Nucleus accumbens (tissue), 56 donors: Measurements from ENCODE around the gene FRMPD2.
"Not testable (repeated sequence)": the region's sequence is repeated elsewhere in the genome, so short reads cannot be mapped to it uniquely, and the experiment has no call there.

Experiments used
- DNase-seq, 56 donors: peaks; one replicate each; lab custom pipeline; 2025; lab: John Stamatoyannopoulos, UW

The FRMPD2 gene

DNA sequence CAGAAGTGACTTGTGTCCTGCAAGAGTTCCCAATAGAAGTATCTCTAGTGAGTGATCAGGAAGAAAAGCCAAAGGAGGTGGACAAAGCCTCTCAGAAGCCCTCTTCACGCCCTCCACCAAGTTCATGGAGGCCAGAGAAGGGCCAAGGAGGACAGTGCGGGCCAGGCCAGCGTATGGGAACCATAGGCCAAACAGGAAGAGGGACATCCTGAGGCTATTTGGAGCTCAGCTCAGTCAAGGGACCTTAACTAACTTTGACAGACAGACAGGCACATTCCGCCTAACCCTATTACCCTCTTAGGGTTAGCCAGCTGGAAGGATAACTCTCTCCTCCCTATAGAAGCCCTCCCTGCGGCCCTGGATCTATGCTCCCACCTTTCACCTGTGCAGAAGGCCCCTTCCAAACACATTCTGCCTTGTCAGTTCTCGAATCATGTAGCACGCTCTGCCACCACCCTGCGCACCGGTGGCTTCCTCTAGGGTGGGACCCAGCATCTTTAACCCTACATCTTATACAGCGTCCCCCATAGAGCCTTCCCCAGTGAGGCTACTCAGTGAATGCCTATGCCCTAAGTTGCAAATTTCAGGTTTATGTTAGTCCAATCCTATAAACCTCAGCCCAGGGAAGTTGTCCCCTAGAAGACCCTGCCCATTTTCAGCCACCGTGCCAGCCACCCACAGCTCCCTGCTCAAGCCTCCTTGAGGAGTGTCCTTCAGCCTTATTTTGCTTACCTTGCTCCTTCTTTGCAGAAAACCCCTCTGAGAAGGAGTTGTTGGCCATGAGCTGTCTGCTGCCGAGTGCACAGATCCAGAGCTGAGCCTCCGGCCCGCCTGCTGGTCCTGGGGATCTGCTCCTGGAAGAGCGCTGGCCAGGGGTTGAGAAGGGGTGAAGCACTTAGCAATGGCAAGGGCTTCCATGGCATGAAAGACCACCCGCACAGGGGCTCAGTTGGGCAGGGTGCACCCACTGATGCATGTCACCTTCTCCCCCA is 36.9 kb downstream of the FRMPD2 start:
- DNase-seq = no peak

DNA sequence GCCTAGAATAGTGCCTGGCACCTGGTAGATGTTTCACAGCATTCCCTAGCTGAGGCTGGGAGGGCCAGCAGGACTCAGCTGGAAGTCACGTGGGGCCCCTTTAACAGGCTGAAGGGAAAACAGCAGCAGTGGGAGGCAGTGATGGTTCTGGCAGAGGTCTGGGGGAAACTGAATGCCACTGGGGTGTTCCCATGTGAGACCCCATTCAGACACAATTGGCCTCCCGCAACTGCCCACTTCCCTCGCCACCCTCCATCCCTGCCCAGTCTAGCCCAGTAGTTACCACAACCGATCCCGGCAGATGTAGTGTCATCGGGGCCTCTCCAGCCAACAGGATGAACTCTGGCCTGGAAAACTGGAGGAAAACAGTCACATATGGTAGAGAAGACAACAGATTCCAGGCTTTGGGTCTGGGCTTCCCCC is 38.3 kb downstream of the FRMPD2 start:
- peak in 1 of 56 donors; percentile 24 for DNase-seq

DNA sequence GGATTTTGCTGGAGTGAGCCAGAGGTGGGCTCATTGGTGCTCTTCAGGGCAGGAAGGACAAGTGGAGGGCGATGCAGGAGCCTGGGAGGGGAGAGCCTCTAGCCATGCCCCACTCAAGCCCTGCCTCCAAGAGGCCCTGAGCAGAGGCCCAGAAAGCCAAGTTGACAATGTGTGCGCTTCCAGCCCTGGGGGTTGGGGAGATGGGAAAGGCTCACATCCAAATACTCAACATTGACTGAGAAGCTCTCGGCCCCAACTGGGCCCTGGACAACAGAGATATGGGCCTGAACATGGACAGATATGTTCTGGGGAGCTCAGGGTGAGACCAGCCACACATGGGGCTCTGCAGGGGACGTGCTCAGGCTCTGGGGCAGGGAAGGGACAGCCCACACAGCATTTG is 39.0 kb downstream of the FRMPD2 start:
- no peak for DNase-seq

DNA sequence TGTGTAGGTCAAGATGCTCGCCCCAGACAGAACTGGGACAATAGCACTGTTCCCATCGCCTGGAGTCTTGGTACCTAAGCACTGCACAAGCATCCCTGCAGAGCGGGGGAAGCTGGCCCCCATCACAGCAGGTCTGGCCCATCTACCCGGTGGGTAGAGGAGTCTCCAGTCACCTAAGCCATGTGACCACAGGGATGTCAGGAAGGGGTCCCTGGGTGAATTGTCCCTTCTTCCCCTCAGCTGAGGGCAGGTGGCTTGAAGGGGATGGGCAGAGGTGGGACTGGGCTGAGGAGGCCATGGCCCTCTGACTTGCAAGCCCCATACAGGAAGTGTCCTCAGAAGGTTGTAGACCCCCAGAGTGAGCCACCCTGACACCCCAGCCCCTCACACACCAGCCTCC is 39.7 kb downstream of the FRMPD2 start:
- no peak for DNase-seq

DNA sequence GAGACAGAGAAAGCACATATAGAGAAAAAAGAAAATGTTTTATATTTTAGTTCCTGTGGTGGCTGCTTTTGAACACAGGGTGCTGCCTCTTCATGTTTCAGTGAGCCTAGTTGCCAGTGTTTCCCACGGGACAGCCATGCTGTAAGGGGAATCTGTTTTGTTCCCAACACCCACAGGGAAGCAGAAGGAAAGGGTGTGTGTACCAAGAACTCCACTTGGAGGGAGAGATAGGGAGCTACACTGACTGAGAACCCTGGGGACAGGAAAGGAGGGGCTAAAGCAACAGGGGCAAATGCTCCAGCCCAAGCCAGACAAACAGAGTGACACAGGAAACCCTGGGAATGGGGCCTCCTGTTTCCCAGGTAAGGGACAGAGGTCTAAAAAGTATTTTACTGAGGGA is 40.2 kb downstream of the FRMPD2 start:
- DNase-seq = no peak

DNA sequence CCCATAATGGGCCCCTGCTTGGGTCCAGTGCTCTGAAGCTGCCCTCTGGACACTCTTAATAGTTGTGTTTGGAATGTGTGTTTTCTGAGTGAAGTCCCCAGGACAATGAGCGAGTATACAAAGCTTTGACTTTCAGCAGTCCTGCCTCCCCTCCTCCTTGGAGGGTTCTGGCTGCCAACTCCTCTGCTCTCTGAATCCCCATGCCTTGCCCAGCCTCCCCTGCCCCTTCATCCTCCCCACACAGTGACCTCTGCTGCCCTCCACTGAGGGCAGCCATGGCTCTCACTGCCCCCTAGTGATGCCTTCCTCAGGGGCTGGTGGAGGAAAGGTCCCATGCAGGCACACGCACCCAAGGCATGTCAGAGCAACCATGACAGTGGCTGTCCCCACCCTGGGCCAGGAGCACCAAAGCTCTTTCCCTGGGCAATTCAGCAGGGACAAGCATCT is 40.9 kb downstream of the FRMPD2 start:
- peak in 2 of 56 donors; percentile 6 to 27 for DNase-seq

DNA sequence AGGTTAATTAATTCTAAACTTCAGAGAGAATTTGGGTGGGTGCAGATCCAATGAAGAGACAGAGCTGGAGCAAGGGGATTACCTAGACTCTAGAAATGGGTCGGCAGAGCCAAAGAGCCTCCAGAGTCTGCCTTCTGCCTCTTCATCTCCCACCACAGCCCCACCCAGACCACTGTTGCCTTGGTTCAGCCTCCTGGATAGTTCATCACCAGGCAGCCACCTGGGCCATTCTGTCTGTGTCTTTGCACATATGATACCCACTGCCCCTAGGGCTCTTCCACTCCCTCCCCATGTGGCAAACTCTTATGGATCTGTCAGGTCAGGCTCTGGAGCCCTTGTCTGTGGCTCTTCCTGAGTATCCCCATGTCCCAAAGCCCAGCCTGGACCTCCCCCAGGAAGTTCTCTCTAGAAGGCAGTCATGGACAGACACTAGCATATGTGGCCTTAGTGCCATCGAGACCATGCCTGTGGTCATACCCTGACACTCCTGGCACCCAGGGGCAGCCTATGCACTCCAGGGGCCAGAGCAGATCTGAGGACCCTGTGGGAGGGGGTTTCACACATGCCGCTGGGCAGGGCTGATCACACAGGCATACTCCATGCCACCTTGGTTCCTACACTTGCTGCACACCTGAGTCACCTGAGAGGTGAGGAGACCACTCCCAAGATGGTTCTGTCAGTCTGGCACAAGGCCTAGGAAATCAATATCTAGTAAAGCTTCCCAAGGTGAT is 41.6 kb downstream of the FRMPD2 start:
- no peak for DNase-seq

DNA sequence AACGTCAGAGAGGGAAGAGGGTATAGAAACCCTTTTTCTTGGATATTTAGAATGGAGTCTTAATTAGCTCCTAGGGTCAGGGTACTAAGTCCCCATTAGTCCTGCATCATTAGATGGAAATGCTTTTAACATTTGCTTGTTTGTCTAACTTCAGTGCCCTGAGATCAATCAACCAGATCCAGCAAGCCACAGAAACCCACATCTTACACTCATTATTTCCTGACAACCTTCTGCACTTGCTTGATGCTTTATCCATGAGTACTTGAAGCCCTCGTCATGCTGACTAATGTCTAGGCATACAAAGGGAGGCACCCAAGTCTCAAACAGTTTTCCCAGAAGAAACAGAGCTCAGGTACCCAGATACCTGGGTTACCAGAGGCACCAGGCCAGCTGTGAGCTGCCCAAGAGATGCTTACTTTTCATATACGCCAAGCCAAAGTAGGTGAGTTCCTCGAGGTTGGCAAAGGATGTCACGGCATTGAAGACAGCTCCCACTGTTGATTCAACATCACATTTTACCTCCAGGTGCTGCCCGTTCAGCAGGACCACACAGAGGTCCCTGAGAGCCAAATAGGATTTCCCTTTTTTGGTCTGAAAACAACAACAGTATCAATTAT is 42.7 kb downstream of the FRMPD2 start:
- DNase-seq = no peak

DNA sequence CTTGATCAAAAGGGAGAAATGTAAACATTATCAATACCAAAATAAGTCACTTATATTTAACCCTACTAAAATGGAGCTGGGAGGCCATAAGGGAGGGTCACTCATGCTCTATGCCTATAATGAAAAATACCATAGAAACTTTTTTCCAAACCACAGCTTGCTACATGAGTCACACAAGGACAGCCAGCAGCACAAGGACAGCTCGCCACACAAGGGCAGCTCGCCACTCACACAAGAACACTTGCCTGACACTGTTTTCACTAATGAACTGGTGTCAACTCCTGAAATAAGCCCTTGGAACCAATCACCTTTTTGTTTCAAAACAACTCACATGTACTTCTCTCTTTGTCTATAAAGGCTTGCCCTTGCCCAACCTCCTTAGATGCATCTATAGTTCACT is 43.3 kb downstream of the FRMPD2 start:
- no peak for DNase-seq

DNA sequence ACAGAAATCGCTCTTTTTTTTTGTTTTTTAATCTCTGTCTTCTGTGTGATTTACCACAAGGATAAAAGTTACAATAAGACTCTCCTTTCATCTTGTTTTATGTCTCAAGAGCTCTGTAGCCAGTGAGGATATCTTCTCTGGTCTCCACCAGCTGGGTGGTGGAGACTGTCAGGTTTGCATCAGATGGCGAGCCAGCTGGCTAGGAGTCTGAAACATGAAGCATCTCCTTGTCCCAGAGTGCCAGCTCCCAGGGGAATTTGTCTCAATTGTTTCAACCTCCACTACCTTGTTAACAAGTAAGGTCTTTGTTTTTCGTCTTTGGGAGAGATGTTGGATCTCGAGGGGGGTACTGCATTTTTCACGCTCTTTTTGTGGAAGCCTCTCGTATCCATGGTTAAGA is 47.3 kb downstream of the FRMPD2 start:
- DNase-seq = no peak

DNA sequence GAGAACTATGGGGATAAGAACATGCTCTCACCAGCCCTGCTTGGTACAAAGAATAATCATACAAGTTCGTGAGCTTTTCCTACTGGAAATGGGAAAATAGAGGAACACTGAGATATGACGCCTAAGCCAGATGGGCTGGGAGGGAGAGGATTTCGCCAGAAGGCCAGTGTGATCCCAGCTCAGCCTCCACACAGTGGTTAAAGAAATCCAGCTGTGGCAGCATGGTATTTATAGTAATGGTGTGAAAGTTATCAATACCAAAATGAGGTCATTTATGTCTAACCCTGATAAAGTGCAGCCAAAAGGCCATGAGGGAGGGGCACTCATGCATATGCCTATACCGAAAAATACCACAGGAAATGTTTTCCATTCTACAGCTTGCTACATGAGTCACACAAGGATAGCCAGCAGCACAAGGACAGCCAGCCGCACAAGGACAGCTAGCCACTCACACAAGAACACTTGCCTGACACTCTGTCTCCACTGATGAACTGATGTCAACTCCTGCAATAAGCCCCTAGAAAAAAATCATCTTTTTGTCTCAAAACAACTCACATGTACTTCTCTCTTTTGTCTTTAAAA is 49.4 kb downstream of the FRMPD2 start:
- DNase-seq = no peak

DNA sequence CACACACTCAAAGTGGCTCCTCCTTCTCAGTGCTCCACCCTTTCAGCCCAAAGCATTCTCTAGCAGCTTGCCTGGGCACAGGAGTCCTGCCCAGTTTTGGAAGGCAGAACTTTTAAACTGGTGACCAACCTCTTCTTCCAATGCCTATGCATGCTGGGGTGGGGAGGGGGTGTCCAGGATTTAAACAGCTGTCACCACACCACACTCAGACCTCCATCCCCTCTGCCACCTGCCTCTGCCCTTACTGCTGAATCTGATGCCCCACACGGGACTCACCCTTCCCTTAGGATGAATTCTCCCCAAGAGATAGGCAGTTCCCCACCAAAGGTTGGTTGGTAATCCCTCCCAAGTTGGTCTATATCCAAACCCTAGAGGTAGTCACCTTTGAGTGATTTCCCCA is 50.2 kb downstream of the FRMPD2 start:
- no peak for DNase-seq

DNA sequence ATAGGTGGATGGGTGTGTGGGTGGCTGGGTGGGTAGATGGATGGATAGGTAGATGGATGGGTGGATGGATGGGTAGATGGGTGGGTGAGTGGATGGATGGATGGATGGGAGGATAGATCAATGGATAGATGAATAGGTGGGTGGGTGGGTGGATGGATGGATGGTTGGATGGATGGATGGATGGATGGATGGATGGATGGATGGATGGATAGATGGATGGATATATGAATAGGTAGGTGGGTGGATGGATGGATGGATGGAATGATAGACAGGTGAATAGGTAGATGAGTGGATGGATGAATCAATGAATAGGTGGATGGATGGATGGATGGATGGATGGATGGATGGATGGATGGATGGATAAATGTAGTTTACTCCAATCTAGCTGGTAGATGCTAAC is 52.7 kb downstream of the FRMPD2 start:
- DNase-seq = no peak

DNA sequence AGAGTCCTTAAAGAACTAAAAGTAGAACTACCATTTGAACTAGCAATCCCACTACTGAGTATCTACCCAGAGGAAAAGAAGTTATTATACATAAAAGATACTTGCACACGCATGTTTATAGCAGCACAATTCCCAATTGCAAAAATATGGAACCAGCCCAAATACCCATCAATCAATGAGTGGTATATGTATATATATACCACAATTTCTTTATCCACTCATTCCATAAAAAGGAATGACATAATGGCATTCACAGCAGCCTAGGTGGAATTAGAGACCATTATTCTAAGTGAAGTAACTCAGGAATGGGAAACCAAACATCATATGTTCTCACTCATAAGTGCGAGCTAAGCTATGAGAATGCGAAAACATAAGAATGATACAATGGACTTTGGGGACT is 53.5 kb downstream of the FRMPD2 start:
- DNase-seq = not testable (repeated sequence)

DNA sequence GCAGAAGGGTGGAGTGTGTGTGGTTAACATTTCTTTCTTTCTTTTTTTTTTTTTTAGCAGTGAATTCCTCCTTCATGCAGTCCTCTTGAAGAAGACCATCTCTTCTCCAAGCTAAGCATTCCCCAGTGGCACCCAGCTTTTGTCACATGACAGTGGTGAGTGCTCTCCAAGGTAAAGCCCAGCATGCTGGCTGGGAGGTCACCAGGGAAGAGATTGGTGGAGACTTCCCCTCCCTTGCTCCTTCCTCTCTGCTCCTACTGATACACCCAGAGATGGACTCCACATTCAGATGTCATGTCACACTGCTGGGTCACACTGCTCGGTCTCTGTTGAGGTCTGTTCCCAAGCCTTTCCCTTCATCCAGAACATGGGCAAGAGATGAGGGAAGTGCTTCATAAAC is 55.3 kb downstream of the FRMPD2 start:
- no peak for DNase-seq

DNA sequence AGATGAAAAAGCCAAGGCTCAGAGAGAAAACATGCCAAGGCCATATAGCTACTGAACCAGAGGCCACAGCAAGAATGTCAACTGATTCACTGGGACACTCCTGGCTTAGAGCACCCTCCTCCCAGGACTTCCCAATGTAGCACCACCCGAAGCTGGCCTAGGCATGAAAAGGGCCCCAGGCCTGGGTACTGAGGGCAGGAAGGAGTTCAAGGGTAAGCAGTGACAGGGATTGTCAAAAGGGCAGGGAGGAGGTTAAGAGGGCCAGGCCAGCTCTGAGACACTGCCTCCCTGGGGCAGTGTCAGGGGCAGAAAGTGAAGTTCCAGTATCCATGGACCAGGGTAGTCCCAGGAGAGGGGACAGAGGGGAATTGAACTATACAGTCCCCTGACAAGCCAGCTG is 57.8 kb downstream of the FRMPD2 start:
- no peak for DNase-seq

DNA sequence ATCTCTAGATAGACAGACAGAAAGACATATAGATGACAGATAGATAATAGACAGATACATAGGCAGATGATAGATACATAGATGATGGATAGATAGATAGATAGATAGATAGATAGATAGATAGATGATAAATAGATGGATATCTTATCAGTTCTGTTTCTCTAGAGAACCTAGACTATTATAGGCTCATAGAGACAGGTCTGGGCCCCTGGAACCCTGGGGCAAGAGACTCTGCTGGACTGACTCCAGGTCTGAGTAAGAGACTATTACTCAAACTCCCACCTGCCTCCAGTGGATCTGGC is 58.3 kb downstream of the FRMPD2 start:
- DNase-seq = no peak

DNA sequence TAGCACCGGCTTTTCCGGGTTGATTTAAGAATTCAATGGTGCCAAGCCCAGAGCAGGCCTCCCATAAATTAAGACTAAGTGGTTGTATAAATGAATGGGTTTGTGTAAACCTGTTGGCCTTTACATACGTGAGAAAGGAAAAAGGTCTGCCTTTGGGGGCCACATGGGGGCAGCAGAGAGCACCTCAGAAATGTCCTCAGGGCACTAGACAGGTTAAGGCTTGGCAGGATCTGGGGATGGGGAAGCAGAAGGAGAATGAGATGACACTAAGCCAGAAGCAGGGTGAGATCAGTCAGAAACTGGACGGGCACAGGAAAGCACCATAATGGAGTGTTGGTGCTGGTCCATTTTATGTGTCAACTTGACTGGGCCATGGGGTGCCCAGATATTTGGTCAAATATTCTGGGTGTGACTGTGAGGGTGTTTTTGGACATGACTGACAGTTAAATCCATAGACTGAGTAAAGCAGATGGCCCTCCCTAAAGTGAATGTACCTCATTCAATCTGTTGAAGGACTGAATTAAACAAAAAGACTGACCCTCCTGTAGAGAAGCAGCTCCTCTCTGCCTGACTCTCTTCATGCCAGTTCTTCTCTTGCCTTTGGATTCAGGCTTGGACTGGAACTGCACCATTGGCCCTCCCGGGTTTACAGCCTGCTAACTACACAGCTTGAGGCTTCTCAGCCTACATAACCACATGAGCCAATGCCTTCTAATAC is 58.9 kb downstream of the FRMPD2 start:
- DNase-seq = peak in 4 of 56 donors; percentile 7 to 29 (median 22)

DNA sequence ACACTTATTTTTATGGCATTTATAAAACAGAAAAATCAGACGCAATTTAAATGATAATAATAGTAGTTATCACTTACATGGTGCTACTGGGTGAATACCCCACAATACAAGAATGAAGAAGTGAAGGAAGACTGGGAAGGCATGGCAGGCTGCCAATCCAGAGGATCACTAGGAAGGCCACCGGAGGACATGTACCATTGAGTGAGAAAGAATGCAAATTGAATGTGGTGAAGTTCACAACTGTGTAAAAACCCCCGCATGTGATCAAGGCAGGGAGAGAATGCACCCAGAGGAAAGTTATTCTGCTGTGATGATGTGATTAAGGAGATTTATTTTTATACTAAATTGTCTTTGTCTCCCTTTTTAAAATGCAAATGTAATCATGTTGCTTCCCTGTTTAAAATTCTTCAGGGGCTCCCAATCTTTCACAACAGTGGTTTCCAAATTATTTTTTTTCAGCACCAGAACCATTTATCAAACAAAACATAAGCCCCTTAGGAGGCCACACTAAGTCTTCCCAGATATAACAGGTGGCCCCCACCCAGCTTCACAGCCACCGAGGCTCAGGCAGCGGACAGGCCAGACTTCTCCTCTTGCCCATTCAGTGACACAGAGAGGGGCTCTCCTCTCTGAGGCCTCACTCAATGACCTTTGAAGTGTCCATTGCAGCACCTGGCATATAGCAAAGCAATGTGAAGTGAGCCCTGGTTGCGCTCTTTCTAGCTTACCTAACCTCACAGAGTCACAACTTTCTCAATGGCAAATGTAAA is 59.6 kb downstream of the FRMPD2 start:
- peak in 5 of 56 donors; percentile 11 to 38 (median 20) for DNase-seq
